ENCODE measurements around the gene IL31RA. TPM values are rescaled to one million over a fixed set of nuclear protein-coding genes. Genes with fewer than 3 reads are reported as not detected.

Gene IL31RA
- polyA plus RNA-seq, 1 experiment = 1.9 TPM

- CTCF ChIA-PET = no interaction called here
Observed at GRCh38 chr5:55877655-55878054, 26.5 kb downstream of the IL31RA start.

GRCh38 chr5:55880453-55880852 lies 29.3 kb downstream of the IL31RA start:
- TF ChIP-seq CTCF (IDR thresholded peaks at IDR 0.05; ENCODE audit: low read depth, low read length) = no peak
- H3K27ac ChIP-seq (ENCODE audit: low read depth, low read length) = no peak overlapping the region
- no peak for DNase-seq (ENCODE audit: low read depth, low spot score)
- no peaks in the 10 kb centered on the region for H3K27me3 ChIP-seq (ENCODE audit: control insufficient read depth, insufficient read depth, low read length)
- no peak overlapping the region for H3K4me3 ChIP-seq (ENCODE audit: low read depth, low read length)
- H3K9me3 ChIP-seq (ENCODE audit: control insufficient read depth, insufficient read depth, low read length) = no peaks in the 10 kb centered on the region; the same call in 1 of the 2 replicates
- ChIA-PET POLR2A (no interaction called here), CTCF (no interaction called here)

More at GRCh38 chr5:55877655-55878054, 26.5 kb downstream of the IL31RA start:
- no peak for DNase-seq (ENCODE audit: low read depth, low spot score)
- Histone ChIP-seq H3K9me3 (ENCODE audit: control insufficient read depth, insufficient read depth, low read length) (no peaks in the 10 kb centered on the region; the same call in 1 of the 2 replicates), H3K27ac (ENCODE audit: low read depth, low read length) (no peak overlapping the region), H3K4me3 (ENCODE audit: low read depth, low read length) (no peak overlapping the region), H3K27me3 (ENCODE audit: control insufficient read depth, insufficient read depth, low read length) (no peaks in the 10 kb centered on the region)
- POLR2A ChIA-PET = no interaction called here
- TF ChIP-seq CTCF (IDR thresholded peaks at IDR 0.05; ENCODE audit: low read depth, low read length) = no peak

- CTCF ChIA-PET = no interaction called here
- Histone ChIP-seq H3K9me3 (ENCODE audit: control insufficient read depth, insufficient read depth, low read length) (no peaks in the 10 kb centered on the region; the same call in 1 of the 2 replicates), H3K27ac (ENCODE audit: low read depth, low read length) (no peak overlapping the region), H3K27me3 (ENCODE audit: control insufficient read depth, insufficient read depth, low read length) (no peaks in the 10 kb centered on the region), H3K4me3 (ENCODE audit: low read depth, low read length) (no peak overlapping the region)
- no peak for TF ChIP-seq CTCF (IDR thresholded peaks at IDR 0.05; ENCODE audit: low read depth, low read length)
- POLR2A ChIA-PET = no interaction called here
- no peak for DNase-seq (ENCODE audit: low read depth, low spot score)
Observed at GRCh38 chr5:55885359-55885758, 34.2 kb downstream of the IL31RA start.

DNA sequence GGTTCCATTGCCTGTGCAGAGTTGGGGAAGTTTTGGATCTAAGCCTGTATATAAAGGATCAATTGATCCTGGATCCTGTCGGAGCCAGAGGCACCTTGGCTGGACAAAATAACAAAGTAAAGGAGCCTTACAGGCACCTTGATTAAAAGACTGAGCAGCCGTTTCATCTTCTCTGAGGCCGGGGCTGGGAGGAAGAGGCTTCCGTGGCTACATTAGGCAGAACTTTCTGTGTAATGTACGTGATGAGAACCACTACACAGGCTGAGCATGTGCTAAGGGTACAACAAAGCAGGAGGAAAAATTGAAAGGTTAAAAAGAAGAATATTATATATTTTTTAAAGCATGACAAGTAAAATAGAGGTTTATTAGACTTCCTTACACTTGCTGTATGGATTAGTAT lies 37.0 kb downstream of the IL31RA start:
- Histone ChIP-seq H3K4me3 (ENCODE audit: low read depth, low read length) (no peak overlapping the region), H3K27me3 (ENCODE audit: control insufficient read depth, insufficient read depth, low read length) (no peaks in the 10 kb centered on the region), H3K27ac (ENCODE audit: low read depth, low read length) (no peak overlapping the region), H3K9me3 (ENCODE audit: control insufficient read depth, insufficient read depth, low read length) (no peaks in the 10 kb centered on the region)
- DNase-seq (ENCODE audit: low read depth, low spot score) = no peak
- CTCF ChIA-PET = interaction anchor here (0.6 kb wide), 1 partner anchor 9 kb away, joined by 3 read pairs; no protein-coding TSS in a partner anchor
- no peak for TF ChIP-seq CTCF (IDR thresholded peaks at IDR 0.05; ENCODE audit: low read depth, low read length)
- POLR2A ChIA-PET = interaction anchor here (0.6 kb wide), 1 partner anchor 490 kb away, joined by 6 read pairs; no protein-coding TSS in a partner anchor

GRCh38 chr5:55892479-55892878 lies 41.3 kb downstream of the IL31RA start:
- POLR2A ChIA-PET = no interaction called here
- no peaks in the 10 kb centered on the region for H3K27me3 ChIP-seq (ENCODE audit: control insufficient read depth, insufficient read depth, low read length)
- TF ChIP-seq CTCF (IDR thresholded peaks at IDR 0.05; ENCODE audit: low read depth, low read length) = no peak
- DNase-seq (ENCODE audit: low read depth, low spot score) = no peak
- no peak overlapping the region for H3K27ac ChIP-seq (ENCODE audit: low read depth, low read length)
- H3K9me3 ChIP-seq (ENCODE audit: control insufficient read depth, insufficient read depth, low read length) = no peaks in the 10 kb centered on the region
- CTCF ChIA-PET = interaction anchor here (0.9 kb wide), 1 partner anchor 309 kb away, joined by 3 read pairs; no protein-coding TSS in a partner anchor
- no peak overlapping the region for H3K4me3 ChIP-seq (ENCODE audit: low read depth, low read length)

All from AG04450 (cell line).